Motor neuron (in vitro differentiated cells): Measurements from ENCODE around the gene SPRED2. TPM values are rescaled to one million over a fixed set of nuclear protein-coding genes. Genes with fewer than 3 reads are reported as not detected.

Source experiments
- ATAC-seq, 8 experiments: fragments of 200-7000 bp; cut with Tn5 transposase; replicated peaks in 6 of 8; 2 replicates each; pipeline ENCODE4 v1.8.0; 2021; ENCODE audit warnings: mild to moderate bottlenecking in 8 of 8, moderate library complexity in 8 of 8
- H3K27ac ChIP-seq, 2 donors: fragments of 250-450 bp; sonication (Bioruptor Pico); 2 replicates each; pipeline ENCODE4 v1.9.0; 2021; ENCODE audit warnings: antibody characterized with exemption in 2 of 2, mild to moderate bottlenecking in 2 of 2, moderate library complexity in 1 of 2
- H3K4me1 ChIP-seq, 2 donors: fragments of 250-450 bp; sonication (Bioruptor Pico); replicated peaks in 1 of 2; 2 replicates each; pipeline ENCODE4 v1.6.1; 2021; ENCODE audit warnings: antibody characterized with exemption in 2 of 2, mild to moderate bottlenecking in 2 of 2, moderate library complexity in 1 of 2
- H3K4me3 ChIP-seq, 5 donors: fragments of 250-450 bp; sonication (Bioruptor Pico); 2 replicates each; pipeline ENCODE4 v1.9.0; 2021; ENCODE audit warnings: antibody characterized with exemption in 5 of 5, mild to moderate bottlenecking in 5 of 5, moderate library complexity in 4 of 5
- WGBS, 10 experiments: fragments of 450-650 bp; shearing (Covaris generic); methylation state at CpG; one replicate each; pipeline ENCODE4 v1.0.0; 2022; 5-methylcytosine and 5-hydroxymethylcytosine counted together
- in situ Hi-C, 9 experiments: fragments of 400-800 bp; cut with MboI; loops; one replicate each; pipeline ENCODE4 v1.15.0; 2021; ENCODE audit warnings: low sequenced_read_pairs in 9 of 9, low pct_unique_long_range_greater_than_20kb in 2 of 9; ENCODE audit not compliant: unreplicated experiment in 9 of 9
- total RNA-seq, 8 experiments: library from RNA; unstranded; fragments of 300-600 nt; gene quantifications; 2 replicates each; pipeline versions ENCODE4 v1.2.3 to v1.2.4, GENCODE V29; 2022

Gene SPRED2
- total RNA-seq, 8 experiments from 2014 or later = 8.9 to 38.3 (median 15.5) TPM

- Histone ChIP-seq H3K4me1 (peaks cover 12 to 24% of the 10 kb centered on the region in 2 donors), H3K4me3 (no peak overlapping the region), H3K27ac (no peak overlapping the region)
- peak in 1 of 8 experiments; percentile 25 for ATAC-seq
- WGBS, 10 experiments = 27 to 100% (median 55%) methylated on average over 1 to 3 of the region's 4 CpGs; no CpG with 5 or more reads in 3 of the 10 experiments
- in situ Hi-C loops = loop anchor here in 2 of 9 experiments (25.0 kb wide), 2 partner anchors 162 to 287 kb away; partner anchors contain the start of gene SPRED2 (in 1 of the 2)
These were observed 157.1 kb downstream of the SPRED2 start for GRCh38 chr2:65275141-65275915.

DNA sequence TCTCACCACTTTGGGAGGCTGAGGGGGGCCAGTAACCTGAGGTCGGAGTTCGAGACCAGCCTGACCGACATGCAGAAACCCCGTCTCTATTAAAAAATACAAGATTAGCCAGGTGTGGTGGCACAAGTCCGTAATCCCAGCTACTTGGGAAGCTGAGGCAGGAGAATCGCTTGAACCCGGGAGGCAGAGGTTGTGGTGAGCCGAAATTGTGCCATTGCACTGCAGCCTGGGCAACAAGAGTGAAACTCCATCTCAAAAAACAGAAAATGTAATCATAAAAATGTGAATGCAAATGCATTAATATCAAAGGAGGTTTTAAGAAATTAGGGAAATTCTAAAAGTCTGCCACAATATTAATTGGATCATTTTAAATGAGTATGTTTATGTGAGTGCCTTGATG, 159.1 kb downstream of the SPRED2 start:
- no peak for ATAC-seq

DNA sequence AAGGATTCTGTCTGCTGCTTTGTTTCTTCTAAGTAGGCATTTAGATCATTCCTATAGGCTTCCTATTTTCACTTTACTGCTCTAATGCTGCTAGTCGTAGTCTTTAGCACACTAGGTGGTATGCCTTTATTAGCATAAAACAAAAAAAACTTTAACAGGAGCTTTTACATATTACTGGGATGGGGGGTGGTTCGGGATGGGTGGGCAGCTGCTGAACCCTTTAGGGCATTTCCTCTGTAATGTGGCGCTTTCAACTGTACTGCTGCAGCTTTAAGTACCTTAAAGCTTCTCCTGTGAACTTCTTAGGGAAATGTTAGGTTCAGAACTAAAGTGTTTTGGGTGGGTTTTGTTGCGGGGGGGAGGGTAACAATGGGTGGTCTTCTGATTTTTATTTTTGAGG, 163.4 kb downstream of the SPRED2 start:
- 0 to 59% (median 38%) methylated on average over 1 to 3 of the region's 4 CpGs; no CpG with 5 or more reads in 5 of the 10 experiments for WGBS, 10 experiments
- no peak overlapping the region for H3K27ac ChIP-seq
- in situ Hi-C loops = loop anchor here in 6 of 9 experiments (10.0 to 25.0 kb wide), 4 partner anchors 168 to 293 kb away; partner anchors contain the start of gene SPRED2 (in 2 of the 6)
- H3K4me1 ChIP-seq = no peaks in the 10 kb centered on the region
- peak in 3 of 8 experiments; percentile 9 to 75 (median 28) for ATAC-seq
- no peak overlapping the region for H3K4me3 ChIP-seq

More for the DNA sequence above, 159.1 kb downstream of the SPRED2 start:
- H3K27ac ChIP-seq = no peak overlapping the region
- 88 to 100% (median 100%) methylated on average over 1 to 8 of the region's 8 CpGs; no CpG with 5 or more reads in 4 of the 10 experiments for WGBS, 10 experiments
- in situ Hi-C loops = loop anchor here in 4 of 9 experiments (25.0 kb wide), 3 partner anchors 164 to 289 kb away; partner anchors contain the start of gene SPRED2 (in 2 of the 4)
- H3K4me1 ChIP-seq = peaks cover 12 to 20% of the 10 kb centered on the region in 2 donors
- no peak overlapping the region for H3K4me3 ChIP-seq

GRCh38 chr2:65267008-65267407, 165.4 kb downstream of the SPRED2 start:
- no peak for ATAC-seq
- Histone ChIP-seq H3K27ac (no peak overlapping the region), H3K4me1 (no peaks in the 10 kb centered on the region), H3K4me3 (no peak overlapping the region)
- in situ Hi-C loops = loop anchor here in 6 of 9 experiments (10.0 to 25.0 kb wide), 4 partner anchors 170 to 295 kb away; partner anchors contain the start of gene SPRED2 (in 2 of the 6)
- 80 to 100% (median 100%) methylated on average over 1 of the region's 1 CpG; no CpG with 5 or more reads in 3 of the 10 experiments for WGBS, 10 experiments

- H3K4me3 ChIP-seq = no peak overlapping the region
- no peaks in the 10 kb centered on the region for H3K4me1 ChIP-seq
- ATAC-seq = peak in 1 of 8 experiments; percentile 40
- in situ Hi-C loops = loop anchor here in 6 of 9 experiments (10.0 to 25.0 kb wide), 4 partner anchors 172 to 297 kb away; partner anchors contain the start of gene SPRED2 (in 2 of the 6)
- H3K27ac ChIP-seq = no peak overlapping the region
These were observed 166.7 kb downstream of the SPRED2 start for GRCh38 chr2:65265671-65266045.

DNA sequence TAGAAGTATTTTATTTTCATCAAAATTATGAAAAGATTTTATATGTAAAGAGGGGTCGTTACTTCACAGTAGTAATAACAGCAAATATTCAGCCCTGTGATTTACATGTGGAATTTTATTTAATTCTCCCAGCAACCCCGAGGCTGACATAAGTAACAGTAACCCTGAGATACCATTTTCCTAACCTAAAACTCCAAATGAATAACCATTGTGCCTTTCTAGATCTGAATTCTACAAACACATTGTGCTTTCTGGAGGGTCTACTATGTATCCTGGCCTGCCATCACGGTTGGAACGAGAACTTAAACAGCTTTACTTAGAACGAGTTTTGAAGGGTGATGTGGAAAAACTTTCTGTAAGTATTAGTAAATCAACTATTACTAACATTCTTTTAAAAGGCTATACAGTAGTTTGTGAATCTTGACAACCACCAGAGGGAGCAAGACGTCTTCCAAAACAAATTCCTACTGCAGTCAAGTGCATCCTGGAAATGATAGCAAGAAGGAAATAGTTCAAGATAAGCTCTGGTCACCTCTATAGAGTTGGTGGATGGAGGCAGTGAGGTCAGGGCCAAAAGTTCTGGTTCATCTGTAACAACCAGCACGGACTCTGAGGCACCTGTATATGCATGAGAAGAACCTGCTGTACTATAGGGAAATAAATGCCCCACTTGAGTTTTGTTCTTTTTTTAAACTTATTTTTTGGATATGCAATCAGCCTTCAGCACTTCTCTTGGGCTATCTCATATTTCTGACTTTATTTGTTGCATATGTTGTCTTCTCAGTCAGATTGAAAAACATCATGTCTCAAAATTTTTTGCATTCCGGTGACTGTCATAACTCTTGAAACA, 167.4 kb downstream of the SPRED2 start:
- Histone ChIP-seq H3K4me1 (no peaks in the 10 kb centered on the region), H3K4me3 (no peak overlapping the region), H3K27ac (no peak overlapping the region)
- peak; percentile 22 to 87 (median 50) for ATAC-seq
- WGBS, 10 experiments = 6 to 80% (median 42%) methylated on average over 3 to 8 of the region's 8 CpGs
- in situ Hi-C loops = loop anchor here in 6 of 9 experiments (10.0 to 25.0 kb wide), 4 partner anchors 172 to 297 kb away; partner anchors contain the start of gene SPRED2 (in 2 of the 6)

DNA sequence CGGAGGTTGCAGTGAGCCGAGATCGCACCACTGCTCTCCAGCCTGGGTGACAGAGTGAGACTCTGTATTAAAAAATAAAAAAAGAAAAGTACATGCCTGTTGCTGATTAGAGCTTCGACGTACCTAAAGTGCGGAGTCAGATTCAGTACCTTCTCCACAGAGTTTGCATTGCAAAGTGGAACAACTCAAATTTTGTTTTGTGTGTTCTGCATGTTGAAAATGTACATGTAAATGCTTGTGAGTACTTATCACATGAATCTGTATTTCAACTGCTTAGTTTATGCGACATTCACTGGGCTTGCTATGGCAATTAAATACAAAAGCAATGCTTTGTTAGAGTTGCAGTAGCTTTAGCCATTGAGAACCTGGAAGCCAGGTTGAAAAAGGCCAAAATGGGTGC, 168.4 kb downstream of the SPRED2 start:
- Histone ChIP-seq H3K4me1 (no peaks in the 10 kb centered on the region), H3K27ac (no peak overlapping the region), H3K4me3 (no peak overlapping the region)
- whole genome bisulfite sequencing, 10 experiments = 0 to 94% (median 29%) methylated on average over 1 to 7 of the region's 7 CpGs; no CpG with 5 or more reads in 3 of the 10 experiments
- in situ Hi-C loops = loop anchor here in 6 of 9 experiments (10.0 to 25.0 kb wide), 4 partner anchors 173 to 298 kb away; partner anchors contain the start of gene SPRED2 (in 2 of the 6)
- peak in 3 of 8 experiments; percentile 39 to 78 (median 56) for ATAC-seq

GRCh38 chr2:65263262-65263661, 169.1 kb downstream of the SPRED2 start:
- Histone ChIP-seq H3K4me3 (no peak overlapping the region), H3K4me1 (no peaks in the 10 kb centered on the region), H3K27ac (no peak overlapping the region)
- 0 to 100% (median 90%) methylated on average over 1 of the region's 1 CpG; no CpG with 5 or more reads in 5 of the 10 experiments for WGBS, 10 experiments
- in situ Hi-C loops = loop anchor here in 6 of 9 experiments (10.0 to 25.0 kb wide), 4 partner anchors 174 to 299 kb away; partner anchors contain the start of gene SPRED2 (in 2 of the 6)
- ATAC-seq = peak in 1 of 8 experiments; percentile 8

GRCh38 chr2:65261676-65262075, 170.7 kb downstream of the SPRED2 start:
- Histone ChIP-seq H3K4me1 (no peaks in the 10 kb centered on the region), H3K4me3 (no peak overlapping the region), H3K27ac (no peak overlapping the region)
- peak in 3 of 8 experiments; percentile 4 to 54 (median 15) for ATAC-seq
- in situ Hi-C loops = loop anchor here in 6 of 9 experiments (10.0 to 25.0 kb wide), 4 partner anchors 176 to 301 kb away; partner anchors contain the start of gene SPRED2 (in 2 of the 6)
- 44 to 100% (median 87%) methylated on average over 1 to 3 of the region's 3 CpGs; no CpG with 5 or more reads in 1 of the 10 experiments for WGBS, 10 experiments

Other genes starting within 250 kb of the SPRED2 start
- gene ACTR2, start 204.8 kb downstream of the SPRED2 start, total RNA-seq = 100 to 1,000 TPM in 6 of 8 experiments, 10 to 100 TPM in 2; 80.4 to 237 (median 123) TPM